ENCODE data around the gene MRE11. TPM values are rescaled to one million over a fixed set of nuclear protein-coding genes. Genes with fewer than 3 reads are reported as not detected.

MRE11 gene
- total and polyA plus RNA-seq, 10 of the 15 experiments (the other 5 are each of a cell fraction or from before 2014, with no cell fraction given) = 16.2 to 39.2 (median 26.9) TPM

- TF ChIP-seq HDAC2 (IDR thresholded peaks at IDR 0.05) (no peak), ZNF384 (IDR thresholded peaks at IDR 0.05; ENCODE audit: borderline replicate concordance, low read depth, low read length) (no peak), ETV6 (conservative IDR thresholded peaks at IDR 0.05 in 1 of 2, IDR thresholded peaks at IDR 0.05 in 1 of 2; ENCODE audit: borderline replicate concordance in 1 of 2, low read depth in 1 of 2) (no peak), EGR1 (IDR thresholded peaks at IDR 0.05; ENCODE audit: borderline replicate concordance in 1 of 2, low read depth in 2 of 2, low read length in 2 of 2) (no peak), LARP7 (IDR thresholded peaks at IDR 0.05) (no peak)
- TF ChIP-seq, protein P1, sequence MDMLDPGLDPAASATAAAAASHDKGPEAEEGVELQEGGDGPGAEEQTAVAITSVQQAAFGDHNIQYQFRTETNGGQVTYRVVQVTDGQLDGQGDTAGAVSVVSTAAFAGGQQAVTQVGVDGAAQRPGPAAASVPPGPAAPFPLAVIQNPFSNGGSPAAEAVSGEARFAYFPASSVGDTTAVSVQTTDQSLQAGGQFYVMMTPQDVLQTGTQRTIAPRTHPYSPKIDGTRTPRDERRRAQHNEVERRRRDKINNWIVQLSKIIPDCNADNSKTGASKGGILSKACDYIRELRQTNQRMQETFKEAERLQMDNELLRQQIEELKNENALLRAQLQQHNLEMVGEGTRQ (IDR thresholded peaks at IDR 0.05; ENCODE audit: borderline replicate concordance, low read depth, low read length) = no peak
- TF ChIP-seq, protein P2, sequence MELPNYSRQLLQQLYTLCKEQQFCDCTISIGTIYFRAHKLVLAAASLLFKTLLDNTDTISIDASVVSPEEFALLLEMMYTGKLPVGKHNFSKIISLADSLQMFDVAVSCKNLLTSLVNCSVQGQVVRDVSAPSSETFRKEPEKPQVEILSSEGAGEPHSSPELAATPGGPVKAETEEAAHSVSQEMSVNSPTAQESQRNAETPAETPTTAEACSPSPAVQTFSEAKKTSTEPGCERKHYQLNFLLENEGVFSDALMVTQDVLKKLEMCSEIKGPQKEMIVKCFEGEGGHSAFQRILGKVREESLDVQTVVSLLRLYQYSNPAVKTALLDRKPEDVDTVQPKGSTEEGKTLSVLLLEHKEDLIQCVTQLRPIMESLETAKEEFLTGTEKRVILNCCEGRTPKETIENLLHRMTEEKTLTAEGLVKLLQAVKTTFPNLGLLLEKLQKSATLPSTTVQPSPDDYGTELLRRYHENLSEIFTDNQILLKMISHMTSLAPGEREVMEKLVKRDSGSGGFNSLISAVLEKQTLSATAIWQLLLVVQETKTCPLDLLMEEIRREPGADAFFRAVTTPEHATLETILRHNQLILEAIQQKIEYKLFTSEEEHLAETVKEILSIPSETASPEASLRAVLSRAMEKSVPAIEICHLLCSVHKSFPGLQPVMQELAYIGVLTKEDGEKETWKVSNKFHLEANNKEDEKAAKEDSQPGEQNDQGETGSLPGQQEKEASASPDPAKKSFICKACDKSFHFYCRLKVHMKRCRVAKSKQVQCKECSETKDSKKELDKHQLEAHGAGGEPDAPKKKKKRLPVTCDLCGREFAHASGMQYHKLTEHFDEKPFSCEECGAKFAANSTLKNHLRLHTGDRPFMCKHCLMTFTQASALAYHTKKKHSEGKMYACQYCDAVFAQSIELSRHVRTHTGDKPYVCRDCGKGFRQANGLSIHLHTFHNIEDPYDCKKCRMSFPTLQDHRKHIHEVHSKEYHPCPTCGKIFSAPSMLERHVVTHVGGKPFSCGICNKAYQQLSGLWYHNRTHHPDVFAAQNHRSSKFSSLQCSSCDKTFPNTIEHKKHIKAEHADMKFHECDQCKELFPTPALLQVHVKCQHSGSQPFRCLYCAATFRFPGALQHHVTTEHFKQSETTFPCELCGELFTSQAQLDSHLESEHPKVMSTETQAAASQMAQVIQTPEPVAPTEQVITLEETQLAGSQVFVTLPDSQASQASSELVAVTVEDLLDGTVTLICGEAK (IDR thresholded peaks at IDR 0.05; ENCODE audit: borderline replicate concordance) = no peak
- TF ChIP-seq, protein P3, sequence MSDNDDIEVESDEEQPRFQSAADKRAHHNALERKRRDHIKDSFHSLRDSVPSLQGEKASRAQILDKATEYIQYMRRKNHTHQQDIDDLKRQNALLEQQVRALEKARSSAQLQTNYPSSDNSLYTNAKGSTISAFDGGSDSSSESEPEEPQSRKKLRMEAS (IDR thresholded peaks at IDR 0.05; ENCODE audit: low read depth, low read length) = no peak
Observed at GRCh38 chr11:94457118-94458029, 36.3 kb downstream of the MRE11 start (continued).
